Muscle of back (tissue), 11 donors: ENCODE results near the gene RASGRP3. TPM values are rescaled to one million over a fixed set of nuclear protein-coding genes. Genes with fewer than 3 reads are reported as not detected.

ENCODE experiments used
- DNase-seq, 3 donors: peaks; one replicate each; pipeline versions ENCODE4 v3.0.0 to v3.0.0-alpha.2; 2013
- polyA plus RNA-seq, 10 donors: library from polyadenylated mRNA; unstranded; fragments of 120-200 nt; gene quantifications; one replicate each; pipeline ENCODE4 v1.2.1, GENCODE V29; 2013; ENCODE audit not compliant: insufficient read length in 10 of 10

RASGRP3 gene
- polyA plus RNA-seq, 10 donors = 18.8 to 43.9 (median 29.3) TPM

- DNase-seq = no peak
Observed at GRCh38 chr2:33489835-33490431, 13.5 kb downstream of the RASGRP3 start.

GRCh38 chr2:33491441-33492084 is 15.1 kb downstream of the RASGRP3 start:
- no peak for DNase-seq

- DNase-seq = no peak
Observed at GRCh38 chr2:33492399-33493134, 16.1 kb downstream of the RASGRP3 start.

GRCh38 chr2:33494155-33494779 is 17.8 kb downstream of the RASGRP3 start:
- DNase-seq = no peak

- DNase-seq = no peak
Observed at GRCh38 chr2:33494877-33495641, 18.6 kb downstream of the RASGRP3 start.

GRCh38 chr2:33495683-33496082 is 19.2 kb downstream of the RASGRP3 start:
- DNase-seq = no peak

GRCh38 chr2:33496150-33496549 is 19.7 kb downstream of the RASGRP3 start:
- DNase-seq = peak in 1 of 3 donors; percentile 76

- no peak for DNase-seq
Observed at GRCh38 chr2:33496726-33497125, 20.3 kb downstream of the RASGRP3 start.

GRCh38 chr2:33497221-33497650 is 20.8 kb downstream of the RASGRP3 start:
- no peak for DNase-seq

GRCh38 chr2:33498291-33498956 is 22.0 kb downstream of the RASGRP3 start:
- no peak for DNase-seq

GRCh38 chr2:33500177-33500576 is 23.7 kb downstream of the RASGRP3 start:
- no peak for DNase-seq

- DNase-seq = no peak
Observed at GRCh38 chr2:33502025-33502424, 25.6 kb downstream of the RASGRP3 start.

GRCh38 chr2:33503002-33503401 is 26.6 kb downstream of the RASGRP3 start:
- DNase-seq = no peak

- no peak for DNase-seq
Observed at GRCh38 chr2:33505966-33506365, 29.5 kb downstream of the RASGRP3 start.

GRCh38 chr2:33509908-33510585 is 33.6 kb downstream of the RASGRP3 start:
- DNase-seq = no peak

GRCh38 chr2:33510586-33510968 is 34.1 kb downstream of the RASGRP3 start:
- DNase-seq = no peak

- DNase-seq = no peak
Observed at GRCh38 chr2:33511141-33511540, 34.7 kb downstream of the RASGRP3 start.

GRCh38 chr2:33512112-33512511 is 35.7 kb downstream of the RASGRP3 start:
- DNase-seq = no peak

GRCh38 chr2:33513480-33513879 is 37.0 kb downstream of the RASGRP3 start:
- no peak for DNase-seq

GRCh38 chr2:33516456-33516995 is 40.1 kb downstream of the RASGRP3 start:
- DNase-seq = peak; percentile 27 to 77 (median 51)
